HepG2 (cell line): ENCODE data around the gene KHNYN. TPM values are rescaled to one million over a fixed set of nuclear protein-coding genes. Genes with fewer than 3 reads are reported as not detected.

Experiments used
- CREB1 ChIP-seq, 2 experiments: fragments of 450-650 bp in 1 of 2; IDR thresholded peaks; 2 replicates each; pipeline ENCODE4 v1.6.1; 2016 to 2017; ENCODE audit warnings: control low read depth in 1 of 2, mild to moderate bottlenecking in 1 of 2, missing compliant biosample characterization in 1 of 2, missing genetic modification characterization in 1 of 2
- GATA4 ChIP-seq: sonication (generic); IDR thresholded peaks from 2 replicates; pipeline ENCODE4 v1.6.1; 2016; ENCODE audit warnings: antibody characterized with exemption, low read depth, borderline replicate concordance
- GTF2F1 ChIP-seq: fragments of 150-350 bp; IDR thresholded peaks from 2 replicates; pipeline ENCODE4 v1.6.1; 2014; ENCODE audit warnings: low read length
- IRX3 ChIP-seq: sonication (generic); formaldehyde crosslinking; IDR thresholded peaks from 2 replicates; pipeline ENCODE4 v1.8.1; 2023; ENCODE audit warnings: mild to moderate bottlenecking, low read depth, missing genetic modification reagents, borderline replicate concordance
- PTBP1 ChIP-seq: fragments of 200-400 bp; formaldehyde crosslinking; IDR thresholded peaks from 2 replicates; pipeline ENCODE4 v1.6.1; 2018; ENCODE audit warnings: low read length, low read depth; ENCODE audit not compliant: poor library complexity, severe bottlenecking
- SOX5 ChIP-seq: IDR thresholded peaks from 2 replicates; pipeline ENCODE4 v1.6.1; 2016; ENCODE audit warnings: borderline replicate concordance
- ZMAT3 ChIP-seq: sonication (generic); formaldehyde crosslinking; conservative IDR thresholded peaks from 2 replicates; pipeline ENCODE4 v1.7.0; 2021; ENCODE audit warnings: missing genetic modification reagents
- ZNF20 ChIP-seq: sonication (generic); formaldehyde crosslinking; IDR thresholded peaks from 2 replicates; pipeline ENCODE4 v1.4.0; 2020; ENCODE audit warnings: mild to moderate bottlenecking, moderate library complexity, missing genetic modification reagents
- ZNF3 ChIP-seq: IDR thresholded peaks from 2 replicates; pipeline ENCODE4 v1.7.0; 2017; ENCODE audit warnings: inconsistent platforms
- ZNF30 ChIP-seq: sonication (generic); formaldehyde crosslinking; IDR thresholded peaks from 2 replicates; pipeline ENCODE4 v1.5.0; 2020; ENCODE audit warnings: mild to moderate bottlenecking, missing genetic modification reagents
- ZNF354B ChIP-seq: sonication (generic); formaldehyde crosslinking; IDR thresholded peaks from 2 replicates; pipeline ENCODE4 v1.8.0; 2022; ENCODE audit warnings: mild to moderate bottlenecking, missing genetic modification reagents
- ZNF460 ChIP-seq: sonication (generic); formaldehyde crosslinking; IDR thresholded peaks from 2 replicates; pipeline ENCODE4 v1.5.1; 2020; ENCODE audit warnings: missing genetic modification reagents, mild to moderate bottlenecking, borderline replicate concordance
- ZNF749 ChIP-seq: sonication (generic); formaldehyde crosslinking; IDR thresholded peaks from 2 replicates; pipeline ENCODE4 v1.8.0; 2022; ENCODE audit warnings: mild to moderate bottlenecking, missing genetic modification reagents, moderate library complexity, borderline replicate concordance
- ZNF83 ChIP-seq: sonication (generic); formaldehyde crosslinking; IDR thresholded peaks from 2 replicates; pipeline ENCODE4 v1.4.0; 2020; ENCODE audit warnings: missing genetic modification reagents, mild to moderate bottlenecking, borderline replicate concordance
- ZNF878 ChIP-seq: sonication (generic); formaldehyde crosslinking; IDR thresholded peaks from 2 replicates; pipeline ENCODE4 v1.8.1; 2023; ENCODE audit warnings: mild to moderate bottlenecking, missing genetic modification reagents, moderate library complexity
- ZNF883 ChIP-seq: sonication (generic); formaldehyde crosslinking; IDR thresholded peaks from 2 replicates; pipeline ENCODE4 v1.5.1; 2020; ENCODE audit warnings: mild to moderate bottlenecking, missing genetic modification reagents; ENCODE audit errors: not compliant biosample characterization
- polyA plus RNA-seq, 8 experiments: library from polyadenylated mRNA; depleted of rRNA in 3 of 8; stranded (reverse) in 7 of 8; unstranded in 1 of 8; fragments of >200 nt; fragmentation: Illumina TruSeq in 4 of 8; extraction: Trizol in 4 of 8; gene quantifications; 2 replicates each; pipeline versions ENCODE4 v1.2.1 to v1.2.3, GENCODE V29; 2011 to 2016; ENCODE audit warnings: low read depth in 4 of 8, missing spikeins in 1 of 8, mixed read lengths in 1 of 8; ENCODE audit not compliant: insufficient read depth in 1 of 8
- total RNA-seq, 5 experiments: library from RNA; depleted of rRNA; stranded (reverse); fragments of >200 nt; fragmentation: Illumina TruSeq; extraction: Trizol; gene quantifications; 2 replicates each; pipeline ENCODE4 v1.2.3, GENCODE V29; 2016; ENCODE audit warnings: low read depth in 1 of 5
- TF ChIP-seq, protein P1 (sequence below): sonication (generic); formaldehyde crosslinking; IDR thresholded peaks from 2 replicates; pipeline ENCODE4 v1.8.1; 2023; ENCODE audit warnings: missing genetic modification reagents, mild to moderate bottlenecking, borderline replicate concordance
- TF ChIP-seq, protein P2 (sequence below): IDR thresholded peaks from 2 replicates; pipeline ENCODE4 v1.6.1; 2016
- TF ChIP-seq, protein P3 (sequence below), 2 experiments: sonication (generic) in 1 of 2; formaldehyde crosslinking in 1 of 2; IDR thresholded peaks; 2 replicates each; pipeline versions ENCODE4 v1.4.0 to v1.6.1; 2016 to 2020; ENCODE audit warnings: borderline replicate concordance in 1 of 2, low read depth in 1 of 2, mild to moderate bottlenecking in 1 of 2, missing genetic modification reagents in 1 of 2
- TF ChIP-seq, protein P4 (sequence below): sonication (generic); formaldehyde crosslinking; IDR thresholded peaks from 2 replicates; pipeline ENCODE4 v1.8.1; 2023; ENCODE audit warnings: mild to moderate bottlenecking, missing genetic modification reagents

The KHNYN gene
- total and polyA plus RNA-seq, 2 of the 13 experiments (the other 11 are each of a cell fraction or from before 2014, with no cell fraction given) = 52.8 to 75.7 TPM

DNA sequence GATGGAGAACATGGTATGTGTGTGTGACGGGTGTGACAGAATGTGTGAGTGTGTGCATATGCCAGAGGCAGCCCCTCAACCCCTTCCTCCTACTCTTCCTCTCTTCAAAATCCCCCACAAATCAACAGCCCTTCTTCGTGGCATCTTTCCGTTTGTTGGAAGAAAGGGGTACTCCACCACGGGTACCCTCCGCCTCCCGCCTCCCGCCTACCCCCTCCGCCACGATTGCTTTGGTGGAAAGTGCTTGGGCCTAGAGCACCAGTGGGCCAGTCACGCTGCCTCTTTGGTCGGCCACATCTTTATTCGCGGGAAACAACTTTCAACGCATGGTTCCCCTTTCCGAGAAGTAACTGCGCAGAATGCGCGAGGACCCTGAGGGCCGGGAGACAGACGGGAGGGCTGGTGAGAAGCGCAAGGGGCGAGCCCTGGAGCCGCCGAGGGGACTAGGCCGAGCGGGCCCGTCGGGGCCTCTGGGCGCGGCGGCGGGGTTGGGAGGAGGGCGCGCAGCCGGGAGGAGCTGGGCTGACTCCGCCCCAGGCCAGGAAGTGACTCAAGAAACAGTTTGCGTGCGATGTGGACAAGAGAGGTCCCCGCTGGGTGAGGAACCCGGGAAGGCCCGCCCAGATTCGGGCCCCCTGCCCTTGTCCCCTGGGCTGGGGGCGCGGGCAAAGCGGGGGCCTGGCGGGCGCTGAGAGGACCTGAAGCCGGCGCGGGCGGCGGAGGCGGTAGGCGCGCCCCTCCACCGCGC, at the start of gene KHNYN, which contains the start of gene CBLN3 (continued):
- TF ChIP-seq ZNF30 (CRISPR knock-in tag) (no peak), GTF2F1 (peak; percentile 64; the same call in 1 of the 2 replicates), ZNF354B (CRISPR knock-in tag) (0 out of 2 replicates have a peak, but pooled peaks have one; percentile 4), ZNF460 (CRISPR knock-in tag) (no peak), SOX5 (CRISPR knock-in tag) (peak; percentile 47; the same call in 1 of the 2 replicates), PTBP1 (peak; percentile 61), ZNF83 (peak; percentile 97; the same call in 1 of the 2 replicates), IRX3 (CRISPR knock-in tag) (peak; percentile 92), ZNF20 (CRISPR knock-in tag) (peak; percentile 84; the same call in 1 of the 2 replicates), GATA4 (peak; percentile 86; the same call in 1 of the 2 replicates), ZNF878 (no peak), ZNF883 (CRISPR knock-in tag) (peak; percentile 99), CREB1 (IDR thresholded peaks at IDR 0.05) (peak; percentile 15; the same call in 1 of the 2 replicates), CREB1 (CRISPR knock-in tag; IDR thresholded peaks at IDR 0.05) (no peak), ZMAT3 (CRISPR knock-in tag) (peak; percentile 93), ZNF3 (CRISPR knock-in tag) (0 out of 2 replicates have a peak, but pooled peaks have one; percentile 43), ZNF749 (CRISPR knock-in tag) (no peak)
- TF ChIP-seq, protein P1, sequence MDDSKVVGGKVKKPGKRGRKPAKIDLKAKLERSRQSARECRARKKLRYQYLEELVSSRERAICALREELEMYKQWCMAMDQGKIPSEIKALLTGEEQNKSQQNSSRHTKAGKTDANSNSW = peak; percentile 98
- TF ChIP-seq, protein P2, sequence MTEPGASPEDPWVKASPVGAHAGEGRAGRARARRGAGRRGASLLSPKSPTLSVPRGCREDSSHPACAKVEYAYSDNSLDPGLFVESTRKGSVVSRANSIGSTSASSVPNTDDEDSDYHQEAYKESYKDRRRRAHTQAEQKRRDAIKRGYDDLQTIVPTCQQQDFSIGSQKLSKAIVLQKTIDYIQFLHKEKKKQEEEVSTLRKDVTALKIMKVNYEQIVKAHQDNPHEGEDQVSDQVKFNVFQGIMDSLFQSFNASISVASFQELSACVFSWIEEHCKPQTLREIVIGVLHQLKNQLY (CRISPR knock-in tag) = no peak
- TF ChIP-seq, protein P3, sequence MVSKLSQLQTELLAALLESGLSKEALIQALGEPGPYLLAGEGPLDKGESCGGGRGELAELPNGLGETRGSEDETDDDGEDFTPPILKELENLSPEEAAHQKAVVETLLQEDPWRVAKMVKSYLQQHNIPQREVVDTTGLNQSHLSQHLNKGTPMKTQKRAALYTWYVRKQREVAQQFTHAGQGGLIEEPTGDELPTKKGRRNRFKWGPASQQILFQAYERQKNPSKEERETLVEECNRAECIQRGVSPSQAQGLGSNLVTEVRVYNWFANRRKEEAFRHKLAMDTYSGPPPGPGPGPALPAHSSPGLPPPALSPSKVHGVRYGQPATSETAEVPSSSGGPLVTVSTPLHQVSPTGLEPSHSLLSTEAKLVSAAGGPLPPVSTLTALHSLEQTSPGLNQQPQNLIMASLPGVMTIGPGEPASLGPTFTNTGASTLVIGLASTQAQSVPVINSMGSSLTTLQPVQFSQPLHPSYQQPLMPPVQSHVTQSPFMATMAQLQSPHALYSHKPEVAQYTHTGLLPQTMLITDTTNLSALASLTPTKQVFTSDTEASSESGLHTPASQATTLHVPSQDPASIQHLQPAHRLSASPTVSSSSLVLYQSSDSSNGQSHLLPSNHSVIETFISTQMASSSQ (IDR thresholded peaks at IDR 0.05; ENCODE audit: low read depth) = no peak
- TF ChIP-seq, protein P3 (CRISPR knock-in tag; IDR thresholded peaks at IDR 0.05; ENCODE audit: borderline replicate concordance) = peak; percentile 83
- TF ChIP-seq, protein P4, sequence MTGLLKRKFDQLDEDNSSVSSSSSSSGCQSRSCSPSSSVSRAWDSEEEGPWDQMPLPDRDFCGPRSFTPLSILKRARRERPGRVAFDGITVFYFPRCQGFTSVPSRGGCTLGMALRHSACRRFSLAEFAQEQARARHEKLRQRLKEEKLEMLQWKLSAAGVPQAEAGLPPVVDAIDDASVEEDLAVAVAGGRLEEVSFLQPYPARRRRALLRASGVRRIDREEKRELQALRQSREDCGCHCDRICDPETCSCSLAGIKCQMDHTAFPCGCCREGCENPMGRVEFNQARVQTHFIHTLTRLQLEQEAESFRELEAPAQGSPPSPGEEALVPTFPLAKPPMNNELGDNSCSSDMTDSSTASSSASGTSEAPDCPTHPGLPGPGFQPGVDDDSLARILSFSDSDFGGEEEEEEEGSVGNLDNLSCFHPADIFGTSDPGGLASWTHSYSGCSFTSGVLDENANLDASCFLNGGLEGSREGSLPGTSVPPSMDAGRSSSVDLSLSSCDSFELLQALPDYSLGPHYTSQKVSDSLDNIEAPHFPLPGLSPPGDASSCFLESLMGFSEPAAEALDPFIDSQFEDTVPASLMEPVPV (CRISPR knock-in tag) = peak; percentile 62; the same call in 1 of the 2 replicates
